NCI-H748 (cell line): ENCODE measurements around the gene GJA10.
"Not testable (repeated sequence)": the region's sequence is repeated elsewhere in the genome, so short reads cannot be mapped to it uniquely, and the experiment has no call there.

ENCODE experiments used
- DNase-seq: peaks from one replicate; lab custom pipeline; 2025; ENCODE audit not compliant: unreplicated experiment; lab: John Stamatoyannopoulos, UW

Gene GJA10

GRCh38 chr6:89894169-89894568 lies at the start of gene GJA10:
TSS of gene GJA10 (plus strand) at chr6:89894469. CDS start at chr6:89894469, 0 bp downstream.
- no peak for DNase-seq

GRCh38 chr6:89847513-89847912 lies 46.8 kb upstream of the GJA10 start:
- not testable (repeated sequence) for DNase-seq

- no peak for DNase-seq
Measured at GRCh38 chr6:89853068-89853467, 41.2 kb upstream of the GJA10 start.

GRCh38 chr6:89858041-89858440 lies 36.2 kb upstream of the GJA10 start:
- no peak for DNase-seq

GRCh38 chr6:89859744-89860143 lies 34.5 kb upstream of the GJA10 start:
- DNase-seq, result no peak

- no peak for DNase-seq
Measured at GRCh38 chr6:89862273-89862672, 32.0 kb upstream of the GJA10 start.

GRCh38 chr6:89862698-89863097 lies 31.6 kb upstream of the GJA10 start:
- DNase-seq, result no peak

- DNase-seq, result no peak
Measured at GRCh38 chr6:89866024-89866678, 28.1 kb upstream of the GJA10 start.

GRCh38 chr6:89873721-89874120 lies 20.5 kb upstream of the GJA10 start:
- DNase-seq, result no peak

- no peak for DNase-seq
Measured at GRCh38 chr6:89874438-89874837, 19.8 kb upstream of the GJA10 start.

- no peak for DNase-seq
Measured at GRCh38 chr6:89886378-89887120, 7.7 kb upstream of the GJA10 start.

GRCh38 chr6:89887452-89888137 lies 6.7 kb upstream of the GJA10 start:
- no peak for DNase-seq

GRCh38 chr6:89888138-89888514 lies 6.1 kb upstream of the GJA10 start:
- DNase-seq, result no peak

- DNase-seq, result no peak
Measured at GRCh38 chr6:89888871-89889270, 5.4 kb upstream of the GJA10 start.

GRCh38 chr6:89890845-89891528 lies 3.3 kb upstream of the GJA10 start:
- not testable (repeated sequence) for DNase-seq

GRCh38 chr6:89892577-89892976 lies 1.7 kb upstream of the GJA10 start:
- DNase-seq, result not testable (repeated sequence)

- no peak for DNase-seq
Measured at GRCh38 chr6:89895276-89895874, 1.1 kb downstream of the GJA10 start.

- DNase-seq, result not testable (repeated sequence)
Measured at GRCh38 chr6:89910001-89910901, 16.0 kb downstream of the GJA10 start.

GRCh38 chr6:89910902-89911240 lies 16.6 kb downstream of the GJA10 start:
- no peak for DNase-seq
